Head of caudate nucleus (tissue), 42 donors: Measurements from ENCODE around the gene CD8B2.
"Not testable (repeated sequence)": the region's sequence is repeated elsewhere in the genome, so short reads cannot be mapped to it uniquely, and the experiment has no call there.

Experiments
- DNase-seq, 42 donors: peaks; one replicate each; pipeline versions ENCODE4 v3.0.0 to v3.0.0-alpha.2; 2020 to 2021; ENCODE audit warnings: mixed read lengths in 7 of 42
- intact Hi-C: fragments of 100-400 bp; cut with DNase I; formaldehyde crosslinking; loops from one replicate; pipeline ENCODE4 v1.15.0; 2022

CD8B2 gene

DNA sequence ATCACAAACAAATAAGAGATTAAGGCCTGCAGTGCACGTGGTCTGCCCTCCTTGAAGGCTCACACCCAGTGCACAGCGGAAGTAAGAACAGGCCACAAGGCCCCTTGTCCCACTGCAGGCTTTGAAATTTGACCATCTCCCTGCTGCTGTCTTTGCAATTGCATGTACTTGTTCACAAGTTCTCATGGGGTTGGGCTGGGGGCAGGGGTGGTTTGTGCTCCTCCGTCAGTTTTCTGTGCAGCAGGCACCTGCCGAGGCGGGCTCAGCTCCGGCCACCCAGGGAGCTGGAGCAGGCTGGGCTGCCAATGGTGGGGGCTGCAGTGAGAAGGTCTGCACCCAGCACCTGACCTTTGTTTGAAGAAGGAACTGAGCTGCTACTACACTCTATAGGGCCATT is 22.2 kb downstream of the CD8B2 start:
- intact Hi-C loops = not testable (repeated sequence)

DNA sequence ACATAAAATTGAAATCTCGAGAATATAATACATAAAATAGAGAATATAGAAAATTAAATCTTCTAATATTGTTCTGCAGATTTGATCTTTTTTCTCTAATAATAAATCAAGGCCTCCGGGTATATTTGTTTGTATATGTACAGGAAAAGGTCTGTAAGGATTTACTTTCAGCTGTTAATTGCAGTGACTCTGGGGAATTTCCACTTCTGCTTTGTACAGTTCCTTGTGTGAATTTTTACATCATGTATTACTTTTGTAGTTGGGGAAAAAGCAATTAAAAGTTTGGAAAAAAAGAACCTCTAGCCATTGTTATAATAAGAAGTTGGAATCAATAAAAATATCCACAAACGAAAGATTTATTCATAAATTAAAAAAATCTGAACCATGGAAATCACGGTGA is 23.6 kb downstream of the CD8B2 start:
- DNase-seq, intact Hi-C loops: not testable (repeated sequence)

More for the DNA sequence above, 22.2 kb downstream of the CD8B2 start:
- not testable (repeated sequence) for DNase-seq

DNA sequence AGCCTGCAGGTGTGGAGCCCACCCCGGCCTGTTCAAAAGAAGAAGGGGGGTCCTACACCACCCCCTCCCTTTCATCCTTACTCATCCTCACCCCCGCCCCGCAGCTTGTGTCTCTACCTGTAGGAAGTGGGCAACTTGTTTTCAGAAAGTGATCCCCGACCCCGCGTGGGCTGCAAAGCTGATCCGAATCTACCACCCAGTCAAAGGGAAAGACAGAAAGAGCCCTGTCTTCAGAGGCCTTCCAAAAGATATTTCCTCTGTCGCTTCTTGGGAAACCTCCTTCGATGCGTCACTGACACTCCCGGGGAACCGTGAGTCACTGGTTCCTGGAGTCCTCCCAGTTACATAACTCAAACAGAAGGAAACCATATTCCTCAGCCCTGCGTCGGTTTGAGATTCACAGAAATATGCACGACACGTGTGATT is 24.3 kb downstream of the CD8B2 start:
- DNase-seq = peak; percentile 15 to 85 (median 58)
- intact Hi-C loops = not testable (repeated sequence)

DNA sequence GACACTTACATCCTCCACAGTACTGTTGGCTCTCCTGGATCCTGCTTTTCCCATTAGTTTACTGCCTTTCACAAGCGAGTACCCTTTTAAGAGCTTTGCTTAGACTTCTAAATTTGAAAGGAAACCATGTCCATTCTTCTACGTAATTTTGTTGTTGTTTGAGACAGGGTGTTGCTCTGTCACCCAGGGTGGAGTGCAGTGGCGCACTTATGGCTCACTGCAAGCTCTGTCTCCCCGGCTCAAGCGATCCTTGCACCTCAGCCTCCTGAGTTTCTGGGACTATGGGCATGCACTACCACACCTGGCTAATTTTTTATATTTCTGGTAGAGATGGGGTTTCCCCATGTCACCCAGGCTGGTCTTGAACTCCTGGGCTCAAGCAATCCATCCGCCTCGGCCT is 24.8 kb downstream of the CD8B2 start:
- DNase-seq, intact Hi-C loops: not testable (repeated sequence)

DNA sequence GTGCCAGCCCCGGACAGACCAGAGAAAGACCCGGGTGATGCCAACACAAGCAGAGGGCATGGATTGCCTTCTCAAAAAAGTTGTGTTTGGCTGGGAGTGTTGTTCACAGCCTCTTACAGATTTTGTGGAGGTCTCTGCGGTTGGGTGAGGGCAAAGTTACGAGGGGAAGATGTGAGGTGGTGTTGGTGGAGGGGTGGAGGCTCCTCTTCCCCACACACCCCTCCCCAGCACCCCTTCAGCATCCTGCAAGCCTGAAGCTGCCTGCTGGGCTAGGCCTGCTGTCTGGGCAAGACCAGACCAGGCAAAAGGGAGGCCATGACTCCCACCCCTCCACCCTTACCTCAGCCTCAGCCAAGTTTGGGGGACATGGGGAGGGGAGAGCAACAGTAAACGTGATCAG is 26.2 kb downstream of the CD8B2 start:
- intact Hi-C loops, DNase-seq: not testable (repeated sequence)

DNA sequence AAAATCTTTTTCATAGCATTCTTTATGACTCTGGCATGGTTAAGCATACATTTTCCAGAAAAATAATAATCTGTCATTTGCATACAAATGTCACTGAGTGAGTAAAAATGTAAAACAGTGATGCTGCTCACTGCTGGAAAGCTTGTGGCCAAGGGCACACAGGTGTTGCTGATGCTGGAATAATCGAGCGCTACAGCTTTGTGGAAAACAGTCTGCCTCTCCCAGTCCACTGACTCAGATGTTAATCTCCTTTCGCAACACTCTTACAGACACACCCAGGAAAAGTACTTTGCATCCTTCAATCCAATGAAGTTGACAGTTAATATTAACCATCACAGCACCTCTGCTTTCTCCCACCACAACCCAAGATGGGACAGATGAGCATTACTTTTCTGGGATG is 27.7 kb downstream of the CD8B2 start:
- intact Hi-C loops = not testable (repeated sequence)
- peak in 1 of 42 donors; percentile 7 for DNase-seq

DNA sequence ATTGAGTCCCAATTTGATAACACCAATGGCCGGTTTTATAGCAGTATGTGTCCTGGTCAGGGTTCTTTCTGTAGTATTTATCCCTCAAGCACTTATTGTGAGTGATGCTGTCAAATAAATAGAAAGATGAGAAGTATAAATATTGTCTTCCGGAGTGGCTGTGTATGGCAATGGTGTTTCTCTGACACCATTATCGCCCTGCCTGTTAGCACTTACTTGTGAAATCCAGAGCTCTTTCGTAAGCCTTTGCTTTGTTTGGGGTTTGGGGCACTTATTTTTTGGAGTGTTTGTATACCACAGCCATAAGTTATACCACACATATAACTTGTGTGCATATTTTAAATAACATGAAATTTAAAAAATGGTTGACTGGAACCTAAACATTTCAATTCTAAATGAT is 29.3 kb downstream of the CD8B2 start:
- DNase-seq = no peak
- intact Hi-C loops = no loop called here

DNA sequence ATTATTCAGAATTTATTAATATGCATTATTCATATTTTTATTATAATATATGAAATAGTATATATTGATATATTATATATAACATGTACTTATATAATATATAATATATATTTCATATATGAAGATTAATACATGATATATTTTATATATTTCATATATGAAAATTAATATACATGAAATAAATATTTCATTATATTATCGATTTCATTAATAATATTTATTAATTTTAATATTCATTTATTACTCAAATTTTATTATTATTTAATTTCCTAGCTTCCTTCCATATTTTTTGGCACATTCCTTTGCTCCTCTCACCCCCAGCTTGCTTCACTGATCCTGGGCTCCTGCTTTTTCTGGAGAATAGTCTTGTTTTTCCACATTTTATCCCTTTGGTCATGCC is 29.7 kb downstream of the CD8B2 start:
- intact Hi-C loops = no loop called here
- DNase-seq = no peak

DNA sequence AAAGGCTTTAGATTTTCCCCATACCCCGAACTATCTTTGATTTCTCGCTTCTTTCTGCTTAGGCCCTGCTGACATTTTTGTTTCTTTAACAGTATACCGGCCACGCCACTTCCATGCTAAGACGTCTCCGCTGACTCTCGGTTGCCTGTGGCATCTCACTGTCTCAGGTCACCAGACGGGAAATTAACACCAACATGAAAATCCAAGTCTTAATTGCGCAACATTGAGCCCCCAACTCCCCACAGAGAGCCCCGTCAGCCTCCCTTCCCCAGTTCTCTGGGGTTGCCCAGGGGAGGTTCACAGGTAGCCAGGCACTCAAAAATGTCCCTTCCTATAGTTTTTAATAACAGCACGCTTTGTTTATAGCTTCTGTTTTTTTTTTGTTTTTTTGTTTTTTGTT is 30.2 kb downstream of the CD8B2 start:
- DNase-seq = no peak
- intact Hi-C loops = no loop called here

DNA sequence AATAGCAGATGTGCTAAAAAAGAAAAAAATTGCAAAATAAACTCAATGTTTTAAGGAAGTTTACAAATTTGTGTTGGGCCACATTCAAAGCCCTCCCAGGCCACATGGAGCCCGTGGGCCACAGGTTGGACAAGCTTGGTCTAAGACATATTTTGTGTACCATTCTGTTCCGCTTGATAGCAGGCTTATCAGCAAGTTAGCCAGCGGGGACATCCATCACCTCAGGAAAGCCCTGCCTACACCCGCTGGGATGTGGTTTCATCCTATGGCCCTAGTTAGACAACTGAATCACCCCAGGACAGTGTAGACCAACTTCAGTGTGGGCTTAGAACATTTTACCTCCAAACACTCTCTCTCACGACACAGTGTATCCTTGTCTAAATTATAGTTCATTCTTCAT is 32.6 kb downstream of the CD8B2 start:
- DNase-seq = no peak
- intact Hi-C loops = no loop called here

DNA sequence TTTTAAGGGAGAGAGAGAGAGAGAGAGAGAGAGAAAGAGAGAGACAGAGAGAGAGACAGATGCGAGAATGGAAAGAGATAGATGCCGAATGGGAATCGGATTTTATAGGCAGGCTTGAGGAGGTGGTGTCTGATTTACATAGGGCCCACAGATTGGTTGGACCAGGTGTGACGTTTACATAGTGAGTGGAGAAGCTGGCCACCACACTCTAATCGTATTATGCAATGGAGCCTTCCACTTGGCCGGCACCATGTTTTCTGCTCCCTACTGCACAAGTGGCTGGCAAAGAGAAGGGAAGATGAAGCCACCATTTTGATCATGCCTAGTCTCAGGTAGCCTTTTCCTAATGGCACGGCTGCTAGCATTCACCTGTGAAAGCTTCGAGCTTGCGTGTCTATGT is 33.9 kb downstream of the CD8B2 start:
- no peak for DNase-seq
- intact Hi-C loops = no loop called here

DNA sequence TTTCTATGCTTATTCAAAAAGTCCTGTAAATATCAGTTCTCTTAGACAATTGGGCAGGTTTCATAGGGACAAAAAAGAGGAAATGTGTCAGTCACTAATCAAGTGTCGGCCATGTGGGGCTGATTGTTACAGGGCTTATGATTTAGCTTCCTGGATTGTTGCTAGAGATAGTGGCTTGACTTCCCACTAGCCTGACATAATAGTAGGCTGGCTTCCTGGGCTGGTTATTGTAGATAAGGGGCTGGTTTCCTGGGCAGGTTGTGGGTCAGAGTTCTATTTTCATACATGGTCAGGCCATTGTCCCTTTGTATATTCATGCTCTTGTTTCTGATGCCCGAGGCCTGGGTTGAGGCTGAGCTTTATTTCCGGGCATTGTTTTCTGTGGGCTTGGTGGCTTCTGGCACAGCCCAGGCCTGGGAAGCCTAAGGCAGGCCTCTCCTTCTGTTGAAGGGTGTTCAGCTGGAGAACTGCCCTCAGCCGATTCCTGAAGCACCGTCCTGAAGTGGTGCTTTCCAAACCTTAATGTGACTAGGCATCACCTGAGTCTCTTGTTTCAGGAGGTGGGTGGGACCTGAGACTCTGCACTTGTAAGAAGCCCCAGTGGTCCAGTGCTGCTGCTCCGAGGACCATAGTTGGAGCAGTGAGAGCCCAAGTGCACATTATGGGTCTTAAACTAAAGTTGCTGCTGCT is 37.0 kb downstream of the CD8B2 start:
- DNase-seq = no peak
- intact Hi-C loops = no loop called here

DNA sequence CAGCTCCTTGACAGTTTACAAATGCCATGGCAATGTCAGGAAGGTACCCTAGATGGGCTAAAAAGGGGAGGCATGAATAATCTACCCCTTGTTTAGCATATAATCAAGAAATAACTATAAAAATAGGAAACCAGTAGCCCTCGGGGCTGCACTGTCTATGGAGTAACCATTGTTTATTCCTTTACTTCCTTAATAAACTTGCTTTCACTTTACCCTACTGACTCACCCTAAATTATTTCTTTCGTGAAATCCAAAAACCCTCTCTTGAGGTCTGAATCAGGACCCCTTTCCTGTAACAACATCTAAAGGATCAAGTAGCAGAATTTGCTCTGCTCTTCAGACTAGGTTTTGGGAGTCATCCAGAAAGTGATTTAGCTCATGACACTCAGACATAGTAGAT is 43.7 kb downstream of the CD8B2 start:
- DNase-seq = no peak
- intact Hi-C loops = no loop called here

DNA sequence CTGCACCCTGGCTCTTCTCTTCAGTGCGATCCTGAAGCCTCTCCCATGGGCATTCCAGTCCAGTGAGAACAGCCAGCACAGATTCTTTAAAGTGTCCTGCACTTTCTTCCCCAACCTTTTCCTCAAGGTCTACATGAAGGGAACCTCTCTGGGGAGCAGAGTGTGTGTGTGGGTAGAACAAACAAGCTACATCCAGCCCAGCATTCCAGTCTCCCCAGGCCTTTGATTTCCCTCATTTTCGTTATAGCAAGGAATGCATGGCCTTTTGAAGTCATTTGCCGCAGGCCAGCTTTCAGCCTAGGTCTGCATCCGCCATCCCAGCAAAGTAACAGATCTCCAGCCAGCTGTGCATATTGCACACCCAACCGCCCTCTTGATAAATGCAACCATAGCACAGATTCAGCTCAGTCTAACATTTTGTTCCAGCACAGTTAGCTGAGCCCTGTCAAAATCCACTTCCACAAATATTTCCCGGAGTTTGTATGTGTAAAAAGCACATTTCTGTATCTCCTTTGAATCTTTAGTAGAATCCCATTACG is 44.6 kb downstream of the CD8B2 start:
- intact Hi-C loops = no loop called here
- DNase-seq = peak in 1 of 42 donors; percentile 19

DNA sequence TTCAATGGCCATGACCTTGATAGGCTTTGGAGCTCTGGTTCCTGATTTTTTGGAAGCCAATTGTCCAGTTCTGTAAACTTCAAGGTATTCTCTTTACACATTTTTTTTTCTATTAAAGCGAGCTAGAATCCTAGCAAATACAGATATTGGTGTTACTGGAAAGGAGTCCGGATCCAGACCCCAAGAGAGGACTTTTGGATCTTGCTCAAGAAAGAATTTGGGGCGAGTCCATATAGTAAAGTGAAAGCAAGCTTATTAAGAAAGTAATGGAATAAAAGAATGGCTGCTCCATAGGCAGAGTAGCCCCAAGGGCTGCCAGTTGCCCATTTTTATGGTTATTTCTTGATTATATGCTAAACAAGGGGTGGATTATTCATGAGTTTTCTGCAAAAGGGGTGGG is 45.1 kb downstream of the CD8B2 start:
- DNase-seq = peak in 1 of 42 donors; percentile 9
- intact Hi-C loops = no loop called here

DNA sequence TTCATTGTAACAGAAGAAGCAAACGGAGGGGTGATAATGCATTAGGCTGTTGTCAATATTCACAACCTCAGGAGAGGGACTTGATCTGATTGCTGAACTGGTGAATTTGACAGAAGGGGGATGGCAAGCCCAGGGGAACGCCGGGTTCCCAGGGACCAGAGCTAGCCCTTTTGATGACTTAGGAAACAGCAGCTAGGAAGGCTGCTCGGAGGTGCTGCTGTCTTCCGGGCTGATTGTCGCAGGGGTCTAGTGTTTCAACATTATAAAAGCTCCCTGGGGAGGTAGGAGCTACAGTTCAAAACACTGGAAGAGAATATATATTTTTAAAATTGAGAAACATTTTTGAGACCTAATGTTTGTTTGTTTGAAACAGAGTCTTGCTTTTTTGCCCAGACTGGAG is 47.3 kb downstream of the CD8B2 start:
- intact Hi-C loops = no loop called here
- peak in 1 of 42 donors; percentile 25 for DNase-seq

DNA sequence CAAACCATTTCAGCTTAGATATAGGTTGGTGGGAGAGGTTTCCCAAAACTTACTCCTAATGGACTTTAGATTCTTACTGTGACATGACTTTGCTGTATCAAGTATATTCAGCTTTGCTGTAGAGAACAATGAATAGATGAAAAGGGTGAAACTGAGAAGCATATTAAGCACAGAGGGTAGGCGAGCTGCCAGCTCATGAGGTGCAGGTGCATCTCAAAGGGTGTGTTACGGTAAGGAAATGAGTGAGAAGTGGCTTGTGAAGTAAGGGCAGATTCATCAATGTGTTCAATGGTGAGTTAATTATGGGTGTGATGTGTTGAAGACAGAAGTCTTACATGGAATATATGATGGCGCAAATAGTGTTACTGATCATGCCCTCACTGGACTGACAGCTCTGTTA is 49.3 kb downstream of the CD8B2 start:
- intact Hi-C loops = no loop called here
- DNase-seq = peak in 33 of 42 donors; percentile 8 to 87 (median 35)

DNA sequence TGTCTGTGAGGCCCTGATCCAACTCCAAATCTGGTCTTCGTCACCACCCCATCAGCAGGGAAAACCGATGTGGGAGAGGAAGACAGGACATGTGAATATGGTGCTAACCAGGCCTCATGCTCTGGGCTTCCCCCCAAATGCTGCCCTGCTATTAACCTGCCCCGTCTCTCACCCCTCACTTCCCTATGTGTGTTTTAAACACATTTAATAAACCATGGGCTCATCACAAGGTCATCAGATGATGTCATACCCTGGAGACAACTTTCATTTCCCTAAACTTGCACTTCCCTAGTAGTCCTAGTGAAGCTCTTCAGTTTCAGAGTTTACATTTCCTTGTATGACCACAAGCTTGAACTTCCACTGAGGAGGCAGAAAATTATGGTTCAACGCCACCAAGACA is 49.9 kb downstream of the CD8B2 start:
- intact Hi-C loops = no loop called here
- peak in 3 of 42 donors; percentile 6 to 41 (median 10) for DNase-seq

DNA sequence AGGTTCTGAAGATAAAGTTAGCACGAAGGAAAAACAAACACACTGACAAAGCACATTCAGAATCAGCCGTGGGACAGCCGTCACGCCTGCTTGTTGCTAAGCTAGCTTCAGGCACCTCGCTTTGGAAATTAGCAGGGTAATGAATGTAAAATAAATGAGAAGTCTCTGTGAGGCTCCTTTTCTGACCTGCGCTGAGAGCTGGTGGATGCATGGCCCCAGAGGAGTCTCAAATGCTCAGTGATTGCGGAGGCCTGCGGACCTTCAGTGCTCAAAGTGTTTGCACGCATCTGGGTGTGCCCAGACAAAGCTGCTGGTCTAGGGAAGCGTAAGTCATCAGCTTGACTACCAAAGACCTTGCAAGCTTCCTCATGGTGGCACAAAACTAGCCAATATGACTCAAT is 50.6 kb downstream of the CD8B2 start:
- peak in 1 of 42 donors; percentile 17 for DNase-seq
- intact Hi-C loops = no loop called here

DNA sequence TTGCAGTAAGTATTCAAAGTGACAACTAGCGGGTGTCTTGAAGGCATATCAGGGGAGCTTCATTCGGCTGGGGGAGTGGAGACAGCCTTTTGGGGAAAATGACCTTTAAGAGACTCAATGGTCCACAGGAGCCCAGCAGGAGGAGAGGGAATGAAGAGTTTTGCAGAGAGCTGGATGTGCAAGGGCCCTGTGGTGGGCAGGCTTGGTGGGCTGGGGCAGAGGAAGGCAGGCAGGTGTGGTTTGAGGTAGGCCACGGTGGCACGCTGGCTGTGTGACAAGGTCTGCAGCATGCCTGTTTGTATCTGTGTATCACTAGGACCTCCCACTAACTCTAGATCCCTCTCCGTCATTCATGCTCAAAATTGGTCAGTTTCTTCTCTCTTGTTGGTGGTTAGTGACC is 53.7 kb downstream of the CD8B2 start:
- no peak for DNase-seq
- intact Hi-C loops = no loop called here

DNA sequence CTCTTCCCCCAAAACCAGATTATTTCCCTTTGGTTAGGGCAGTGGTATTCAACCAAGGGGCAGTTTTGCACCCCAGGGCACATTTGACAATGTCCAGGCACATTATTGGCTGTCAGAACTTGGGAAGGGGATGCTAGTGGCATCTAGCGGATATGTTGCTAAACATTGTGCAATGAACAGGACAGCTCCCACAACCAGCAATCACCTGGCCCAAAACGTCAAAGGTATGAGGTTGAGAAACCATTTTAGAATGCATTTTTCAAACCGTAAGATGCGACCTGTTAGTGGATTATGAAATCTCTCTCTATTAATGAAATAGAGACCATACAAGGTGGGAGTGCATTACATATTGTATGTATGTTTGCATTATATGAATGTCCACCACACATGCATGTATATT is 54.2 kb downstream of the CD8B2 start:
- DNase-seq = no peak
- intact Hi-C loops = no loop called here
